ENCODE measurements around the gene TMEM236. TPM values are rescaled to one million over a fixed set of nuclear protein-coding genes. Genes with fewer than 3 reads are reported as not detected.
A peak's percentile ranks its signal among the peaks of the same experiment; 100 is the strongest.

TMEM236 gene
- total and polyA plus RNA-seq, 5 donors from 2014 or later, result 0.10 to 0.15 (median 0.13) TPM; not detected in 2

GRCh38 chr10:17802350-17802749, 50.3 kb downstream of the TMEM236 start:
- no peaks in the 10 kb centered on the region for H3K36me3 ChIP-seq (ENCODE audit: control insufficient read depth, insufficient read depth, low read length)
- DNase-seq (no peak), ATAC-seq (ENCODE audit: low read depth in 2 of 2) (no peak)
- peaks cover 0 to 10% (median 4%) of the 10 kb centered on the region in 4 donors for H3K4me1 Mint-ChIP-seq
- H3K27ac Mint-ChIP-seq, result no peak overlapping the region
- no peak overlapping the region for H3K27ac ChIP-seq (ENCODE audit: insufficient read depth, low read length, poor library complexity, severe bottlenecking)
- H3K27me3 Mint-ChIP-seq, result peaks cover 6% of the 10 kb centered on the region
- H3K9me3 Mint-ChIP-seq, result peaks cover 0 to 3% (median 0%) of the 10 kb centered on the region in 7 donors
- H3K36me3 Mint-ChIP-seq, result no peaks in the 10 kb centered on the region
- H3K4me1 ChIP-seq (ENCODE audit: control insufficient read depth, insufficient read depth, low read length, poor library complexity, severe bottlenecking), result no peaks in the 10 kb centered on the region
- peak overlapping the region in 1 of 4 donors; percentile 51 for H3K4me3 Mint-ChIP-seq
- H3K4me3 ChIP-seq (ENCODE audit: low read depth, low read length), result no peak overlapping the region
- no peaks in the 10 kb centered on the region for H3K27me3 ChIP-seq (ENCODE audit: control insufficient read depth, insufficient read depth, low read length)
- H3K9me3 ChIP-seq (ENCODE audit: control insufficient read depth in 2 of 2, low read length in 2 of 2), result no peaks in the 10 kb centered on the region

- Mint-ChIP-seq H3K4me3 (no peak overlapping the region), H3K27ac (no peak overlapping the region), H3K36me3 (no peaks in the 10 kb centered on the region), H3K9me3 (peaks cover 0 to 3% (median 0%) of the 10 kb centered on the region in 7 donors), H3K27me3 (peaks cover 10% of the 10 kb centered on the region), H3K4me1 (peaks cover 0 to 10% (median 4%) of the 10 kb centered on the region in 4 donors)
- H3K36me3 ChIP-seq (ENCODE audit: control insufficient read depth, insufficient read depth, low read length), result no peaks in the 10 kb centered on the region
- ATAC-seq (ENCODE audit: low read depth in 2 of 2) (no peak), DNase-seq (peak in 1 of 3 donors; percentile 26)
- no peak overlapping the region for H3K4me3 ChIP-seq (ENCODE audit: low read depth, low read length)
- H3K27me3 ChIP-seq (ENCODE audit: control insufficient read depth, insufficient read depth, low read length), result no peaks in the 10 kb centered on the region
- H3K4me1 ChIP-seq (ENCODE audit: control insufficient read depth, insufficient read depth, low read length, poor library complexity, severe bottlenecking), result no peaks in the 10 kb centered on the region
- no peaks in the 10 kb centered on the region for H3K9me3 ChIP-seq (ENCODE audit: control insufficient read depth in 2 of 2, low read length in 2 of 2)
- no peak overlapping the region for H3K27ac ChIP-seq (ENCODE audit: insufficient read depth, low read length, poor library complexity, severe bottlenecking)
Observed at GRCh38 chr10:17802976-17803375, 51.0 kb downstream of the TMEM236 start.

GRCh38 chr10:17805330-17805729, 53.3 kb downstream of the TMEM236 start:
- Mint-ChIP-seq H3K36me3 (no peaks in the 10 kb centered on the region), H3K9me3 (peaks cover 0 to 3% (median 0%) of the 10 kb centered on the region in 7 donors), H3K4me1 (peaks cover 6 to 32% (median 9%) of the 10 kb centered on the region in 4 donors), H3K4me3 (no peak overlapping the region), H3K27ac (no peak overlapping the region), H3K27me3 (peaks cover 24% of the 10 kb centered on the region)
- no peak for ATAC-seq (ENCODE audit: low read depth in 2 of 2)
- no peak for DNase-seq
- H3K4me1 ChIP-seq (ENCODE audit: control insufficient read depth, insufficient read depth, low read length, poor library complexity, severe bottlenecking), result peaks cover 2% of the 10 kb centered on the region
- H3K4me3 ChIP-seq (ENCODE audit: low read depth, low read length), result no peak overlapping the region
- no peaks in the 10 kb centered on the region for H3K9me3 ChIP-seq (ENCODE audit: control insufficient read depth in 2 of 2, low read length in 2 of 2)
- H3K27ac ChIP-seq (ENCODE audit: insufficient read depth, low read length, poor library complexity, severe bottlenecking), result no peak overlapping the region
- peaks cover 1% of the 10 kb centered on the region for H3K27me3 ChIP-seq (ENCODE audit: control insufficient read depth, insufficient read depth, low read length)
- H3K36me3 ChIP-seq (ENCODE audit: control insufficient read depth, insufficient read depth, low read length), result no peaks in the 10 kb centered on the region

- no peaks in the 10 kb centered on the region for H3K36me3 Mint-ChIP-seq
- no peak overlapping the region for H3K4me3 Mint-ChIP-seq
- Histone ChIP-seq H3K9me3 (ENCODE audit: control insufficient read depth in 2 of 2, low read length in 2 of 2) (no peaks in the 10 kb centered on the region), H3K4me1 (ENCODE audit: control insufficient read depth, insufficient read depth, low read length, poor library complexity, severe bottlenecking) (peaks cover 4% of the 10 kb centered on the region), H3K27ac (ENCODE audit: insufficient read depth, low read length, poor library complexity, severe bottlenecking) (no peak overlapping the region), H3K27me3 (ENCODE audit: control insufficient read depth, insufficient read depth, low read length) (peaks cover 4% of the 10 kb centered on the region), H3K4me3 (ENCODE audit: low read depth, low read length) (no peak overlapping the region), H3K36me3 (ENCODE audit: control insufficient read depth, insufficient read depth, low read length) (no peaks in the 10 kb centered on the region)
- peaks cover 0 to 3% (median 0%) of the 10 kb centered on the region in 7 donors for H3K9me3 Mint-ChIP-seq
- H3K27ac Mint-ChIP-seq, result no peak overlapping the region
- ATAC-seq (ENCODE audit: low read depth in 2 of 2) (peak; percentile 67 to 68), DNase-seq (peak in 2 of 3 donors; percentile 3 to 18)
- H3K4me1 Mint-ChIP-seq, result peaks cover 6 to 34% (median 8%) of the 10 kb centered on the region in 4 donors
- H3K27me3 Mint-ChIP-seq, result peaks cover 29% of the 10 kb centered on the region
Observed at GRCh38 chr10:17805921-17806577, 54.0 kb downstream of the TMEM236 start.

- peak in 2 of 3 donors; percentile 1 to 29 for DNase-seq
- peak within 1 kb of the TSS; percentile 31 to 61 (median 53) for H3K4me3 Mint-ChIP-seq
- no peaks in the 10 kb centered on the region for H3K36me3 Mint-ChIP-seq
- no peaks in the 10 kb centered on the region for H3K36me3 ChIP-seq (ENCODE audit: control insufficient read depth, insufficient read depth, low read length)
- no peaks in the 10 kb centered on the region for H3K9me3 ChIP-seq (ENCODE audit: control insufficient read depth in 2 of 2, low read length in 2 of 2)
- peaks cover 12% of the 10 kb centered on the region for H3K27me3 ChIP-seq (ENCODE audit: control insufficient read depth, insufficient read depth, low read length)
- peaks cover 30% of the 10 kb centered on the region for H3K27me3 Mint-ChIP-seq
- peak within 1 kb of the TSS; percentile 9 to 88 (median 51) for H3K27ac Mint-ChIP-seq
- H3K9me3 Mint-ChIP-seq, result peaks cover 0 to 3% (median 0%) of the 10 kb centered on the region in 7 donors
- H3K4me1 Mint-ChIP-seq, result peaks cover 6 to 33% (median 8%) of the 10 kb centered on the region in 4 donors
- peaks cover 4% of the 10 kb centered on the region for H3K4me1 ChIP-seq (ENCODE audit: control insufficient read depth, insufficient read depth, low read length, poor library complexity, severe bottlenecking)
- H3K27ac ChIP-seq (ENCODE audit: insufficient read depth, low read length, poor library complexity, severe bottlenecking), result no peak within 1 kb of the TSS
- peak in 1 of 2 donors; percentile 43 for ATAC-seq (ENCODE audit: low read depth in 2 of 2)
- H3K4me3 ChIP-seq (ENCODE audit: low read depth, low read length), result peak within 1 kb of the TSS; percentile 26
Observed at GRCh38 chr10:17808971-17809841, 57.2 kb downstream of the TMEM236 start, which contains the start of gene MRC1. TSS of gene MRC1 (plus strand) at chr10:17809348. CDS start at chr10:17809466, 118 bp downstream.

GRCh38 chr10:17811146-17811865, 59.3 kb downstream of the TMEM236 start:
- Mint-ChIP-seq H3K27ac (no peak overlapping the region), H3K4me1 (peaks cover 3 to 28% (median 8%) of the 10 kb centered on the region in 4 donors), H3K9me3 (no peaks in the 10 kb centered on the region), H3K4me3 (no peak overlapping the region), H3K36me3 (no peaks in the 10 kb centered on the region), H3K27me3 (peaks cover 29% of the 10 kb centered on the region)
- H3K27me3 ChIP-seq (ENCODE audit: control insufficient read depth, insufficient read depth, low read length), result peaks cover 12% of the 10 kb centered on the region
- ATAC-seq (ENCODE audit: low read depth in 2 of 2), result no peak
- no peak overlapping the region for H3K4me3 ChIP-seq (ENCODE audit: low read depth, low read length)
- peaks cover 4% of the 10 kb centered on the region for H3K4me1 ChIP-seq (ENCODE audit: control insufficient read depth, insufficient read depth, low read length, poor library complexity, severe bottlenecking)
- no peak overlapping the region for H3K27ac ChIP-seq (ENCODE audit: insufficient read depth, low read length, poor library complexity, severe bottlenecking)
- H3K9me3 ChIP-seq (ENCODE audit: control insufficient read depth in 2 of 2, low read length in 2 of 2), result no peaks in the 10 kb centered on the region
- no peaks in the 10 kb centered on the region for H3K36me3 ChIP-seq (ENCODE audit: control insufficient read depth, insufficient read depth, low read length)
- no peak for DNase-seq

GRCh38 chr10:17814973-17815372, 63.0 kb downstream of the TMEM236 start:
- H3K27me3 Mint-ChIP-seq, result peaks cover 23% of the 10 kb centered on the region

More at GRCh38 chr10:17814973-17815372, 63.0 kb downstream of the TMEM236 start:
- Mint-ChIP-seq H3K27ac (no peak overlapping the region), H3K4me1 (peaks cover 3 to 18% (median 7%) of the 10 kb centered on the region in 4 donors), H3K9me3 (peaks cover 0 to 7% (median 0%) of the 10 kb centered on the region in 7 donors), H3K36me3 (no peaks in the 10 kb centered on the region), H3K4me3 (no peak overlapping the region)
- no peak for ATAC-seq (ENCODE audit: low read depth in 2 of 2)
- no peaks in the 10 kb centered on the region for H3K36me3 ChIP-seq (ENCODE audit: control insufficient read depth, insufficient read depth, low read length)
- H3K27ac ChIP-seq (ENCODE audit: insufficient read depth, low read length, poor library complexity, severe bottlenecking), result no peak overlapping the region
- H3K4me3 ChIP-seq (ENCODE audit: low read depth, low read length), result no peak overlapping the region
- peaks cover 4% of the 10 kb centered on the region for H3K4me1 ChIP-seq (ENCODE audit: control insufficient read depth, insufficient read depth, low read length, poor library complexity, severe bottlenecking)
- DNase-seq, result no peak
- peaks cover 14% of the 10 kb centered on the region for H3K27me3 ChIP-seq (ENCODE audit: control insufficient read depth, insufficient read depth, low read length)
- H3K9me3 ChIP-seq (ENCODE audit: control insufficient read depth in 2 of 2, low read length in 2 of 2), result no peaks in the 10 kb centered on the region

All from CD4-positive, CD25-positive, alpha-beta regulatory T cell (primary cell).